IPS-11a (cell line): Measurements from ENCODE around the gene CBL.
A peak's percentile ranks its signal among the peaks of the same experiment; 100 is the strongest.
"Not testable (repeated sequence)": the region's sequence is repeated elsewhere in the genome, so short reads cannot be mapped to it uniquely, and the experiment has no call there.

Source experiments
- H3K4me3 ChIP-seq: one replicate; pipeline ENCODE4 v1.5.1; 2013; ENCODE audit warnings: low read depth, low read length, control low read depth

Gene CBL

GRCh38 chr11:119205574-119206510 is at the start of gene CBL:
Gene CBL (plus strand): TSS chr11:119206339. CDS start chr11:119206418, 79 bp downstream.
- peak within 1 kb of the TSS; percentile 90 for H3K4me3 ChIP-seq

- no peak overlapping the region for H3K4me3 ChIP-seq
These were observed 49.6 kb upstream of the CBL start for GRCh38 chr11:119156496-119156895.

- H3K4me3 ChIP-seq, result no peak overlapping the region
These were observed 49.1 kb upstream of the CBL start for GRCh38 chr11:119157063-119157462.

- no peak overlapping the region for H3K4me3 ChIP-seq
These were observed 47.7 kb upstream of the CBL start for GRCh38 chr11:119158467-119158866.

GRCh38 chr11:119160151-119160550 is 46.0 kb upstream of the CBL start:
- no peak overlapping the region for H3K4me3 ChIP-seq

- H3K4me3 ChIP-seq, result no peak overlapping the region
These were observed 44.3 kb upstream of the CBL start for GRCh38 chr11:119161871-119162270.

GRCh38 chr11:119166368-119167076 is 39.6 kb upstream of the CBL start:
- H3K4me3 ChIP-seq, result no peak overlapping the region

GRCh38 chr11:119167077-119167458 is 39.1 kb upstream of the CBL start:
- not testable (repeated sequence) for H3K4me3 ChIP-seq

- no peak overlapping the region for H3K4me3 ChIP-seq
These were observed 38.2 kb upstream of the CBL start for GRCh38 chr11:119167933-119168332.

- H3K4me3 ChIP-seq, result peak within 1 kb of the TSS; percentile 84
These were observed 37.5 kb upstream of the CBL start, which contains the start of gene NLRX1 for GRCh38 chr11:119168471-119169281. Gene NLRX1 (plus strand): TSS chr11:119168725. CDS start chr11:119171404, 2,679 bp downstream.

GRCh38 chr11:119169282-119169719 is 36.8 kb upstream of the CBL start:
- H3K4me3 ChIP-seq, result peak overlapping the region; percentile 84

GRCh38 chr11:119172513-119172912 is 33.6 kb upstream of the CBL start:
- no peak overlapping the region for H3K4me3 ChIP-seq

GRCh38 chr11:119173453-119173852 is 32.7 kb upstream of the CBL start:
- H3K4me3 ChIP-seq, result no peak overlapping the region

GRCh38 chr11:119175493-119176077 is 30.6 kb upstream of the CBL start:
- H3K4me3 ChIP-seq, result no peak overlapping the region

GRCh38 chr11:119178166-119178680 is 27.9 kb upstream of the CBL start:
- no peak overlapping the region for H3K4me3 ChIP-seq

- H3K4me3 ChIP-seq, result no peak overlapping the region
These were observed 26.8 kb upstream of the CBL start for GRCh38 chr11:119179342-119179741.

- no peak overlapping the region for H3K4me3 ChIP-seq
These were observed 26.2 kb upstream of the CBL start for GRCh38 chr11:119179983-119180382.

- no peak overlapping the region for H3K4me3 ChIP-seq
These were observed 25.1 kb upstream of the CBL start for GRCh38 chr11:119180729-119181676.

- H3K4me3 ChIP-seq, result no peak overlapping the region
These were observed 24.3 kb upstream of the CBL start for GRCh38 chr11:119181677-119182412.
